ENCODE measurements around the gene RBM5.

RBM5 gene

DNA sequence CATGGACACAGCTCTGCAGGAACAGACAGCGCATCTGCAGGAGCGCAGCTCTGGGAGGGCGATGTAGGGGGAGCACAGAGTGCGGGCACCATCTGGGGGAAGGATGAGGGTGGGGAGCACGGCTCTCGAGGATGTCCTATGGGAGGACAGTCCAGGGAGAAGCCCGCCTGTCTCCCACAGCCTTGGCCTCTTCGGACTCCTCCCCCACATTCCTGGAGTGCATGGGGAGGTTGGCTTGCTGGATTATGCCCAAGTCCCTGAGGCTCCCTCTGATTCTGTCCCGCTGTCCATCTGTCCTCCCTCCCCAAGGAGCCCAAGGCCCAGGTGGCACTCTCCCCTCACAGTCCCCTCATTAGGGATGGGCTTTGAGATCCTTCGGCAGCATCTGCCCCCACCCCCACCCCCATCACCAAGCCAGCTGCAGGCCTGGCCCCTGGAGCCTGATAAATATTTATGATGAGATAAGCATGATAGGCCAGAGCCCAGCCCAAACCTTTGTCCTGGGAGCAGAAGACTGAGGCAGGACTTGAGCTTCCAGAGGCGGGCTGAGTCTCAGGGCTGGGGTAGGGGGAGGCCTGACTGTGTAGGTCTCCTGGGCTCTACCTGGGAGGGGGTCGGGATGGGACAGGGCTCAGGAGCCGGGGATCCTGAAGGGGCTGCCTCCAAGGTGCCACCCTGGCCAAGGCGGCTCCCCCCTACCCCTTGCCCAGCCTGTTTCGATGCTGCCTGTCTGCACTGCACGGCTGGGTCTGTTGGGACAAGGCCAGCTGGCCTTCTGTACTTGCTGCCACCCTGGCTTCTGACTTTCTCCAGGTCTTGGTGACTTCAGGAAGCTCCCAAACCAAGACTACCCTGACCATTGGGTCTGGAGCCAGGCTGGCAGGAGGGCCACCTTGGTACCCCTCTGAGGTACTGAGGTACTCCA, 37.8 kb downstream of the RBM5 start:
- H3K9ac ChIP-seq (ENCODE audit: low read length): no peak overlapping the region

DNA sequence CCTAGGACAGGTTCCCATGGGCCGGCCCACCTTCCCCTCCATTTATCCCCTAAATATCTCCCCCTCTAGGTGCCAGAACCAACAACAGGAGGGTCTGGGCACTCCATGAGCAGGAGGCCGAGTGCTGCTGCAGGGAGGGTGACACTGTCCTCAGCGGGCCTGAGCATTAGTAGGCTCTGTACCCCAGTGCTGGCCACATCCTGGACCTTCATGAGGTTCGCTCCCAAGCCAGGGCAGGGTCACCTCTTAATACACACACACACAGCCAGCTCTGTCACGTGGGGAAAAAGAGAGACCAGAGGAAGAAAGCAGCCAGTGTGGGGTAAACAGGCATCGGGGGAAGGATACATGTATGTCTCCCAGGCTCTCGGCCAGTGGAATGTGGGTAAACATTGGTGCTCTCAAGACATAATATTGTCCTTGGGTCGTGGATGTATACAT, 38.6 kb downstream of the RBM5 start:
- no peak overlapping the region for H3K27ac ChIP-seq (ENCODE audit: low read length)
- TF ChIP-seq EZH2 (optimal IDR thresholded peaks at IDR 0.05; ENCODE audit: low read depth, low read length) (no peak), EZH2phosphoT487 (IDR thresholded peaks at IDR 0.05; ENCODE audit: low read length) (no peak)
- TF ChIP-seq, protein P1, sequence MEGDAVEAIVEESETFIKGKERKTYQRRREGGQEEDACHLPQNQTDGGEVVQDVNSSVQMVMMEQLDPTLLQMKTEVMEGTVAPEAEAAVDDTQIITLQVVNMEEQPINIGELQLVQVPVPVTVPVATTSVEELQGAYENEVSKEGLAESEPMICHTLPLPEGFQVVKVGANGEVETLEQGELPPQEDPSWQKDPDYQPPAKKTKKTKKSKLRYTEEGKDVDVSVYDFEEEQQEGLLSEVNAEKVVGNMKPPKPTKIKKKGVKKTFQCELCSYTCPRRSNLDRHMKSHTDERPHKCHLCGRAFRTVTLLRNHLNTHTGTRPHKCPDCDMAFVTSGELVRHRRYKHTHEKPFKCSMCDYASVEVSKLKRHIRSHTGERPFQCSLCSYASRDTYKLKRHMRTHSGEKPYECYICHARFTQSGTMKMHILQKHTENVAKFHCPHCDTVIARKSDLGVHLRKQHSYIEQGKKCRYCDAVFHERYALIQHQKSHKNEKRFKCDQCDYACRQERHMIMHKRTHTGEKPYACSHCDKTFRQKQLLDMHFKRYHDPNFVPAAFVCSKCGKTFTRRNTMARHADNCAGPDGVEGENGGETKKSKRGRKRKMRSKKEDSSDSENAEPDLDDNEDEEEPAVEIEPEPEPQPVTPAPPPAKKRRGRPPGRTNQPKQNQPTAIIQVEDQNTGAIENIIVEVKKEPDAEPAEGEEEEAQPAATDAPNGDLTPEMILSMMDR (IDR thresholded peaks at IDR 0.05; ENCODE audit: low read length): no peak
- no peaks in the 10 kb centered on the region for H3K27me3 ChIP-seq (replicated peaks; ENCODE audit: insufficient read depth, low read length)
- no peak for DNase-seq
- H3K36me3 ChIP-seq (replicated peaks; ENCODE audit: insufficient read depth, low read length): no peaks in the 10 kb centered on the region
- no peaks in the 10 kb centered on the region for H3K9me2 ChIP-seq (replicated peaks; ENCODE audit: insufficient read depth, low read length)
- no peak overlapping the region for H3K4me2 ChIP-seq (ENCODE audit: low read depth, low read length)
- H3K4me1 ChIP-seq (ENCODE audit: low read length): no peaks in the 10 kb centered on the region
- H2AFZ ChIP-seq (ENCODE audit: low read length): no peak overlapping the region
- H3K9ac ChIP-seq (ENCODE audit: low read length): no peak overlapping the region
- no peaks in the 10 kb centered on the region for H3F3A ChIP-seq (ENCODE audit: insufficient read depth, low read length)
- H3K4me3 ChIP-seq (ENCODE audit: low read length): no peak overlapping the region
- no peaks in the 10 kb centered on the region for H3K9me3 ChIP-seq (replicated peaks; ENCODE audit: insufficient read depth, low read length)
- no peaks in the 10 kb centered on the region for H4K20me1 ChIP-seq (ENCODE audit: insufficient read depth, low read length)
- H3K79me2 ChIP-seq (ENCODE audit: low read length): no peaks in the 10 kb centered on the region

More for the DNA sequence above, 37.8 kb downstream of the RBM5 start:
- Histone ChIP-seq H3K36me3 (replicated peaks; ENCODE audit: insufficient read depth, low read length) (no peaks in the 10 kb centered on the region), H3K27ac (ENCODE audit: low read length) (no peak overlapping the region), H3K9me2 (replicated peaks; ENCODE audit: insufficient read depth, low read length) (no peaks in the 10 kb centered on the region), H3K4me3 (ENCODE audit: low read length) (no peak overlapping the region), H3F3A (ENCODE audit: insufficient read depth, low read length) (no peaks in the 10 kb centered on the region), H4K20me1 (ENCODE audit: insufficient read depth, low read length) (no peaks in the 10 kb centered on the region), H3K27me3 (replicated peaks; ENCODE audit: insufficient read depth, low read length) (no peaks in the 10 kb centered on the region), H3K4me1 (ENCODE audit: low read length) (no peaks in the 10 kb centered on the region), H3K4me2 (ENCODE audit: low read depth, low read length) (no peak overlapping the region), H2AFZ (ENCODE audit: low read length) (no peak overlapping the region), H3K79me2 (ENCODE audit: low read length) (no peaks in the 10 kb centered on the region), H3K9me3 (replicated peaks; ENCODE audit: insufficient read depth, low read length) (no peaks in the 10 kb centered on the region)
- TF ChIP-seq EZH2phosphoT487 (IDR thresholded peaks at IDR 0.05; ENCODE audit: low read length): no peak
- TF ChIP-seq, protein P1 (IDR thresholded peaks at IDR 0.05; ENCODE audit: low read length): no peak
- no peak for TF ChIP-seq EZH2 (optimal IDR thresholded peaks at IDR 0.05; ENCODE audit: low read depth, low read length)
- DNase-seq: no peak

DNA sequence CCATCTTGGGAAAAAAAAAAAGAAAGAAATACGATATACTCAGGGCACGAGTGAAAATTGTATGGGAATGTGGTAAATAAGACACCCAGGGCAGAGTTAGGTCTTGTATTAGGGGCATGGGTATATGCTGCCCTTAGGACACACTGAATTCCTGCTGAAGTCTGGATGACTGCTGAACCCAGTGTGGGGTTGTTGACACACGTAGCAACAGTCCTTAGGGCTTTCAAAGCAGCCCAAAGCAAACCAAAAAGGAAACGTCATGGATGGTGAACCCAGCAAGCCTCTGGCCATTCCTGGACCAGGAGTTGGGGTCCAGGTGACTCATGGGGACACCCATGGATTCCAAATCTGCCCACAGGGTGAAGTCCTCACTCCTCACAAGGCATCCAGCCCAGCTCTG, 39.3 kb downstream of the RBM5 start:
- Histone ChIP-seq H3K4me1 (ENCODE audit: low read length) (no peaks in the 10 kb centered on the region), H3K27ac (ENCODE audit: low read length) (no peak overlapping the region), H2AFZ (ENCODE audit: low read length) (no peak overlapping the region), H3K4me3 (ENCODE audit: low read length) (no peak overlapping the region), H3K9me3 (replicated peaks; ENCODE audit: insufficient read depth, low read length) (no peaks in the 10 kb centered on the region), H3K4me2 (ENCODE audit: low read depth, low read length) (no peak overlapping the region), H3K9ac (ENCODE audit: low read length) (no peak overlapping the region), H3K9me2 (replicated peaks; ENCODE audit: insufficient read depth, low read length) (no peaks in the 10 kb centered on the region), H4K20me1 (ENCODE audit: insufficient read depth, low read length) (no peaks in the 10 kb centered on the region), H3K36me3 (replicated peaks; ENCODE audit: insufficient read depth, low read length) (no peaks in the 10 kb centered on the region), H3K79me2 (ENCODE audit: low read length) (no peaks in the 10 kb centered on the region), H3F3A (ENCODE audit: insufficient read depth, low read length) (no peaks in the 10 kb centered on the region), H3K27me3 (replicated peaks; ENCODE audit: insufficient read depth, low read length) (peaks cover 2% of the 10 kb centered on the region; the same call in 1 of the 2 replicates)
- no peak for TF ChIP-seq EZH2phosphoT487 (IDR thresholded peaks at IDR 0.05; ENCODE audit: low read length)
- no peak for TF ChIP-seq EZH2 (optimal IDR thresholded peaks at IDR 0.05; ENCODE audit: low read depth, low read length)
- TF ChIP-seq, protein P1 (IDR thresholded peaks at IDR 0.05; ENCODE audit: low read length): no peak
- DNase-seq: no peak
